ENCODE measurements around the gene TIAM1.

GRCh38 chr21:31088474-31088751 is 255.6 kb downstream of the TIAM1 start:
- no peak for TF ChIP-seq CTCF (IDR thresholded peaks at IDR 0.05)
- TF ChIP-seq EP300 (IDR thresholded peaks at IDR 0.05) = no peak

Data from esophagus muscularis mucosa (tissue), 3 donors.